HG03378 (cell line): ENCODE results near the gene TPMT.
"Not testable (repeated sequence)": the region's sequence is repeated elsewhere in the genome, so short reads cannot be mapped to it uniquely, and the experiment has no call there.

Experiments used
- ATAC-seq: cut with Tn5 transposase; IDR thresholded peaks from one replicate; pipeline ENCODE4 v1.9.1; 2021; ENCODE audit warnings: mild to moderate bottlenecking, moderate library complexity; ENCODE audit not compliant: unreplicated experiment

TPMT gene

GRCh38 chr6:18155864-18156421 lies 1.1 kb upstream of the TPMT start:
- peak; percentile 50 for ATAC-seq

- peak; percentile 76 for ATAC-seq
Measured at GRCh38 chr6:18155150-18155863, 430 bp upstream of the TPMT start, which contains the start of gene KDM1B. KDM1B (plus strand) TSS chr6:18155422; CDS start chr6:18159896, 4,474 bp downstream.

- ATAC-seq = no peak
Measured at GRCh38 chr6:18153311-18153703, 1.6 kb downstream of the TPMT start.

GRCh38 chr6:18151801-18152200 lies 3.1 kb downstream of the TPMT start:
- ATAC-seq = no peak

- not testable (repeated sequence) for ATAC-seq
Measured at GRCh38 chr6:18151391-18151790, 3.5 kb downstream of the TPMT start.

- ATAC-seq = no peak
Measured at GRCh38 chr6:18148304-18149025, 6.4 kb downstream of the TPMT start.

GRCh38 chr6:18147616-18148015 lies 7.3 kb downstream of the TPMT start:
- ATAC-seq = no peak

- no peak for ATAC-seq
Measured at GRCh38 chr6:18147160-18147559, 7.7 kb downstream of the TPMT start.

GRCh38 chr6:18142591-18142861 lies 12.4 kb downstream of the TPMT start:
- ATAC-seq = no peak

- no peak for ATAC-seq
Measured at GRCh38 chr6:18141805-18142590, 12.9 kb downstream of the TPMT start.

- no peak for ATAC-seq
Measured at GRCh38 chr6:18139935-18140621, 14.8 kb downstream of the TPMT start.

- ATAC-seq = no peak
Measured at GRCh38 chr6:18138906-18139305, 16.0 kb downstream of the TPMT start.

- no peak for ATAC-seq
Measured at GRCh38 chr6:18136260-18136659, 18.6 kb downstream of the TPMT start.

- ATAC-seq = no peak
Measured at GRCh38 chr6:18135171-18135570, 19.7 kb downstream of the TPMT start.

- no peak for ATAC-seq
Measured at GRCh38 chr6:18132346-18132745, 22.5 kb downstream of the TPMT start.

GRCh38 chr6:18126121-18126520 lies 28.8 kb downstream of the TPMT start:
- ATAC-seq = no peak

- peak; percentile 96 for ATAC-seq
Measured at GRCh38 chr6:18122128-18123093, 32.5 kb downstream of the TPMT start, which contains the start of gene NHLRC1. NHLRC1 (minus strand) TSS chr6:18122677; CDS start chr6:18122606, 71 bp downstream.

- ATAC-seq = no peak
Measured at GRCh38 chr6:18121580-18122127, 33.2 kb downstream of the TPMT start.

GRCh38 chr6:18119236-18119635 lies 35.6 kb downstream of the TPMT start:
- no peak for ATAC-seq
